NK-92 treated with Interleukin-12 subunit alpha and Interleukin-12 subunit beta, amount 100 ng/mL, for 24 hours (cell line): ENCODE measurements around the gene USP40.

Experiments used
- DNase-seq: peaks from one replicate; lab custom pipeline; 2025; lab: John Stamatoyannopoulos, UW

USP40 gene

DNA sequence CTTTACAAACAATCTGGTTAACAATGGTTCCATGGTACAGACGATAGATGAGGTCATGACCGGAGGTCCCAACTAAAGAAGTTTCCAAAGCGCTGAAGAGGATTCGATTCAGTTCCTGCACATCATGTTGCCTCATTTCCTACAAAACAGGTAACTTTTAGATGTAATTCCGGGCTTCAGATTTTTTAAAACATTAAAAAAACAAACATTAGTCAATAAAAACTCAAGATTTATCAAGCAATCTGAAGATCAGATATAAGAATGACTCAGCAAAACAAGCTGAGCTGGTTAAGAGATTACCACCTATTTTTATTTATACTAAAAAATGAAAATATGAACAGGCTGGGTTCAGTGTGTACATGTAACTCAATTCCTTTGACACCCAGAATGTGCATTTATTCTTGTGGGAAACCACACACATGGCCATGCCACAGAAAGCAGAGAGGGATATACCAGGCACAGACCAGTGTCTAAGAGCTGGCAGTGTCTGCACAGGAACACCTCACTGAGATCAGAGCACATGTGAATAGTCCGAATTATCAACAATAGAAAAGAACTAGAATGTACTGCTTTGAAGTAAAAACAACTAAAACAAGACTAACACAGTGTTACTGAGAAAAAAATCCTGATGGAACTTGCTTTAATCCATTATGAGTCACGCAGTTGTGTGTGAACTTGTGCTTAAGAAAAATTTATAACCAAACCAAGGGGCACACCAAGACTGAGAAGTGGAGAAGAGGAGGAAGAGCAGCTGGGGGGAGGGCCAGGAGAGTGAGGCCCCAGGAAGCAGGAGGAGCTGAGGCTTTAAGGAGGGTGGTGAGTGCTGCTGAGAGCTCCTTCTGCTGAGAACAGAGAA, 9.5 kb downstream of the USP40 start:
- no peak for DNase-seq

DNA sequence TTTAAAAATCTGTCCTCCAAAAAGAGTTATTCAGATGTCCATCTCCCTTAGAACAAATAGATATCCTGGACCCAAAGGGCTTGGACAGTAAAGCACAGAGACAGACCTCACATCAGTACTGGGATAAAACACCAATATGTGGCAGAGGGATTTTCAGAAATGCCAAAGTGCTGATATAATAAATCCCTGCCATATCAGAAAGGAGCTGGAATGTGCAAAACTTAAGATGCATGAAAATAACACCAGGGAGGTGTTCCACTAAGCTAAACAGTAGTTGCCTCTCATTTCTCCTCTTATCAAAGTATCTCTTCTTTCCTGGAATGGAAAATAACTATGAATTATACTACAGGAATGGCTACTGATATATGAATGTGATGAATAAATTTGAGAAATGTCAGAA, 13.2 kb downstream of the USP40 start:
- no peak for DNase-seq

DNA sequence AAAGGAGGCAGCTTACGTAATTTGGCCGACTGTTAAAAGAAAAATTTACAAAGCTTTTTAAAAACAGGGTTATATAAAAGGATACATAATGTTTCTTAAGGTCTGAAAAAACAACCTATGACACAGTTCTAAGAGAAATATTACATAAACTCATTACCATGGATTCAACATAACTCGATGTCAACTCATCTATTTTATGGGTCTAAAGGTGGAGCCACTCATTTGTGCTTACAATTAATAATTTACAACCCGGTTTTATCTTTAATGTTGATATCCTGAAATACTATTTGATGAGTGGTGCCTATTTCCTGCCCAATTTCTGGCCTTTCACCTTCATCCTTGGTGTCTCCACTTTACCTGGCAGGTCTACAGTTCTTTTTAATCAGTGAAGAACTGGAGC, 15.1 kb downstream of the USP40 start:
- DNase-seq: no peak

DNA sequence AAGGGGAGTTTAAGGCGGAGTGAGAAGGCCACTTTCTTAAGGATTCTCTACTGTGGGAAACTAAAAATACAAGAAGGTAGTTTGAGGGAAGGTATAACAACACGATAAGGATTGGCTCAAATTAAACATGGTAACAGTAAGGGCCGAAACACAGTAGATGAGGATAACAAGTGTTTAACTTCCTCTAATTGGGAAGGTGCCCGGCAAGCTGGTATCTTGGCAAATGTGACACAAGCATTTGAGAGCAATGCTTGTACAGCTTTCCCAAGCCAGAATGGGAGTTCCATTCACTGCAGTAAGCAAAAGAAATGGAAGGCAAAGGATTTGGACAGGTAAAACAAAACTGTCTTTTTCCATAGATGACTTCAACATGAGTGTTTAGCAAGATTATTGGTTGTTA, 19.8 kb downstream of the USP40 start:
- no peak for DNase-seq

DNA sequence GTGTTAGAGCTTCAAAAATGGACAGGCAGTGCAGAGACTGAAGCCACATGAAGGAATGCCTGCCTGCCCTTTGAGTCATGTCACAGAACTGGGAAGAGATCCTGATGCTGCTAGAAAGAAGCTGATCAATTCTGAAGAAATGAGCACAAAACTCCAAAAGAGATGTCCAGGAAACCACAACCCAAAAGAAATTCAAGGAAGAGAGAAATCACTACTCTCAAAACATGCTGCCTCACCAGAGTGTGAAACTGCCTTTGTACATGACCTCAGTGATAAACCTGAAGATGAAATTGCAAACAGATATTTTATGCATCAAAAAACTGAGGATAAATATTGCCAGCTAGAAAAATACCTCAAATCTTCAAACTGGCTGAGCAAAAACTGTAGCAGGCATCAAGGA, 20.5 kb downstream of the USP40 start:
- DNase-seq: no peak

DNA sequence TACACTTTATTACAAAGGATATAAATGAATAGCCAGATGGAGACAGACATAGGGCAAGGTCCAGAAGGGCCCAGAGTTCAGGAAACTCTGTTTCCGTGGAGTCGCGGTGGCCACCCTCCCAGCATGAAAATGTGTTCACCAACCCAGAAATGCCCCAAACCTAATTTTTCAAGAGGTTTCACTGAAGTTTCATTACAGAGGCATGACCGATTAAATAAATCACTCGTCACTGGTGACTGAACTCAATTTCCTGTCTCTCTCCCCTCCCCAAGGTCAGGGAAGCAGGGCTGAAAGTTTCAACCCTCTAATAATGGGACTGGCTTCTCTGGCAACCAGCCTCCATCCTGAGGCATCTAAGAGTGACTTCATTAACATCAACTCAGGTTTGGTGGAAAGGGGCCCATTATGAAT, 22.4 kb downstream of the USP40 start:
- no peak for DNase-seq

DNA sequence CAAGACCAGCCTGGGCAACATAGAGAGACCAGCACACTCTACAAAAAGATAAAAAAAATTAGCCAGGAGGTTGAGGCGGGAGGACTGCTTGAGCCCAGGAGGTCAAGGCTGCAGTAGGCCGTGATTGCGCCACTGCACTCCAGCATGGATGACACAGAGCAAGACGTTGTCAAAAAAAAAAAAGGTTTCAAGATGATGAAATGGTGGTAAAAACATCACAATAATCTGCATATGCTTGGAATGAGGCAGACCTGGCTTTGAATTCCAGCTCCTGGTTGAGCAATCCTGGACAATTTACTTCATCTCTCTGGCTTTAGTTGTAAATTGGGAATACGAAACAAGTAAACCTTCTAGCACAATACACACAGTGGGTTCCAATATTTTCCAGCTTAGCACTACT, 24.1 kb downstream of the USP40 start:
- DNase-seq: no peak

DNA sequence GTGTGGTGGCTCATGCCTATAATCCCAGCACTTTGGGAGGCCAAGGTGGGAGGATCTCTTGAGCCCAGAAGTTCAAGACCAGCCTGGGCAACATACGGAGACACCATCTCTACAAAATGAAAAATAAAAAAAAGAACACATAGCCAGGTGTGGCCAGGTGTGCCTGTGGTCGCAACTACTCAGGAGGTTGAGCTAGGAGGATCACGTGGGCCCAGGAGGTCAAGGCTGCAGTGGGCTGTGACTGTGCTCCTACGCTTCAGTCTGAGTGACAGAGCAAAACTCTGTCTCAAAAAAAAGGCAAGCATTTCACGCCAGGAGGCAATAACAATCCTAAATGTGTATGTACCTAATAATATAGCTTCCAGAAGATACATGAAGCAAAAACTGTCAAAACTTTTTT, 27.8 kb downstream of the USP40 start:
- DNase-seq: no peak

DNA sequence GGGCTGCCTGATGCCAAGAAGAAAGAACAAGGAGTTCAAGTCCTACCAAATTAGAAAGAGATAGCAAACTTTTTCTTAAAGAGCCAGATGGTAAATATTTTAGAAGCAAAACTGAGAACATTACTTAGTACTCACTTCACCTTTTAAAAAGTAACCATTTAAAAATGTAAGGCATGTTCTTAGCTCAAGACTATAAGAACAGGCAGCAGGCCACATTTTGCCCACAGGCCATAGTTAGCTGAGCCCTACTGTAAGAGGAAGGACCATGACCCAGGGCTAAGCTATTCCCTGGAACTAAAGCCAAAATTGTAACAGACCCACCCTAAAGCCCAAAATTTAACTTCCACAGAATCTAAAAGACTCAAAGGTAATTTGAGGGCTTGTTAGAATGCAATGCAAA, 31.3 kb downstream of the USP40 start:
- DNase-seq: no peak

DNA sequence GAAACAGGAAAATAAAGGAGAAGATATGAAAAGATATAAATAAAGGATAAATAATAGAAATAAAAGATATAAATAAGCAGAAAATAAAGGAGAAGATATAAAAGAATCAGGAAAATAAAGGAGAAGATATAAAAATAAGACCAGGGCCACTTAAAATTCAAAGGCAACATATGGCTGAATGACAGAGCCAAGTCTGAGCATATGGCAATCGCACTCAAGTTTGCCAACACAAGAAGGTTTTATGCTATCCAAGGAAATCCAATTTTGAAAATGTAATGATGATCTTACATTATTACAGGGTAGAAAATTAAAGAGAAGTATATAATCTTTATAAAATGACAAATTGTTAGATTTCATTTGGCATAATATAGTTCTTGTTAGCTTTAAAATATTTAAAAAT, 33.6 kb downstream of the USP40 start:
- DNase-seq: no peak

DNA sequence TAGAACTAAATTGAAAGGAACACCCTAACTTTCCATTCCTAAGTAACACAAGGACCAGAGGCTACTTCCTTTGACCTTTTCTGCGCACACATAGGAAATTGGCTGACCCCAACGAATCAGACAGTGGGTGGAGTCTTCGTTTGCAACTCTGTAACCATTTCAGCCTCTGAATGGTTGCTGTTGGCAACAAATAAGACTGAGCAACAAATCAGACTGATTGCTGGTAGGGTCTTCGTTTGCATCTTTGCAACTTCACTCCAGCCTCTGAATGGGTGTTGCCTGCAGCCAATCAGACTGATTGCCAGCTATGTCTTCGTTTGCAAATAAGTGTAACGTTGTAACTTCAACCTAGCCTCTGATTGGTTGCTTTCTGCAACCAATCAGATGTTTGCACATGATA, 34.6 kb downstream of the USP40 start:
- DNase-seq: no peak

DNA sequence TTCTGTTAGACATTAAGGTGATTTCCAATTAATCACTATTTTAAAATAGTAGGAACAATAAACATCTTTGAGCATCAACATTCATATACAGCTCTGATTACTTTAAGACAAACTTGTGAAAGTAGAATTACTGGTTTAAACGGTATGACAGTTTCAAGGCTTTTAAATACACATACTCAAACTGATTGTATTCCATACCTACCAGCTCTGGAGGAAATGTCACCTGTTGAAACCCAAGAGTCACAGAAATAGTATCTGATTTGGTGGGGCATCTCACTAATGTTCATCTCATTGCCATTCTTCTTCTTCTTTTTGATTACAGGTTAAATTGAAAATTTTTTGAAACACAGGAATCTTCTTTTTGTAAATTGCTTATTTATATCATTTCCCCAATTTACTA, 36.2 kb downstream of the USP40 start:
- no peak for DNase-seq

DNA sequence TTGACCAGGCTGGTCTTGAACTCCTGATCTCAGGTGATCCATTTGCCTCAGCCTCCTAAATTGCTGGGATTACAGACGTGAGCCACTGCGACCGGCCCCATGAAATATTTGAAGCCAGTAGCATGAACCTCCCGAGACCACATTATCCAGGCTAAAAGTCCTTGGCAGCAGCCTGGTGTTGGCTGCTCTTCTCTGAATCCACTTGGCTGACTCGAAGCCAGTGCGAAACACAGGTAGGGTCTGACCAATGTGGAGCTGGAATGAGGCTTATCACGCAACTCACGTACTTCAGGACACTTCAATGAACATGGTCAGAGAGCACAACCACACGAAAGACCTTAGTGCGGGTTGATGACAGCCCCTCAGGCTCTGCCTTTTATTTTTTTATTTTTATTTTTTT, 38.4 kb downstream of the USP40 start:
- DNase-seq: no peak

DNA sequence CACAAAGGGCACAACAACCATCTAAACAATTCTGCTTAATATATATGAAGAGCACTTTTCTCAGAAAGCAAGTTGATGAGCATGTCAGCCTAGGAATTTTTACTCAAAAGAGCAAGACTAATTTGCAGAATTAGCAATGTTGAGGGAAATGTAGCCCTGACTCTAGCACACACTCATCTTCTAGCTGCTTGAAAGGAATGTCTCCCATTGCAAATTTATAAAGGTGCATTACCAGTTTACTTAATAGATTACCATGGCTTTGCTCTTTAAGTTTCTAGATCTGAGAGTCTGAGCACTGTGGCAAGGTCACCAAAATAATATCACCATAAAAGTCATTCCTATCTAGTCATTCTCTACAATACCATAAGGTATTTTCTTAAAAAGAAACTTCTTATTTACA, 40.8 kb downstream of the USP40 start:
- no peak for DNase-seq

DNA sequence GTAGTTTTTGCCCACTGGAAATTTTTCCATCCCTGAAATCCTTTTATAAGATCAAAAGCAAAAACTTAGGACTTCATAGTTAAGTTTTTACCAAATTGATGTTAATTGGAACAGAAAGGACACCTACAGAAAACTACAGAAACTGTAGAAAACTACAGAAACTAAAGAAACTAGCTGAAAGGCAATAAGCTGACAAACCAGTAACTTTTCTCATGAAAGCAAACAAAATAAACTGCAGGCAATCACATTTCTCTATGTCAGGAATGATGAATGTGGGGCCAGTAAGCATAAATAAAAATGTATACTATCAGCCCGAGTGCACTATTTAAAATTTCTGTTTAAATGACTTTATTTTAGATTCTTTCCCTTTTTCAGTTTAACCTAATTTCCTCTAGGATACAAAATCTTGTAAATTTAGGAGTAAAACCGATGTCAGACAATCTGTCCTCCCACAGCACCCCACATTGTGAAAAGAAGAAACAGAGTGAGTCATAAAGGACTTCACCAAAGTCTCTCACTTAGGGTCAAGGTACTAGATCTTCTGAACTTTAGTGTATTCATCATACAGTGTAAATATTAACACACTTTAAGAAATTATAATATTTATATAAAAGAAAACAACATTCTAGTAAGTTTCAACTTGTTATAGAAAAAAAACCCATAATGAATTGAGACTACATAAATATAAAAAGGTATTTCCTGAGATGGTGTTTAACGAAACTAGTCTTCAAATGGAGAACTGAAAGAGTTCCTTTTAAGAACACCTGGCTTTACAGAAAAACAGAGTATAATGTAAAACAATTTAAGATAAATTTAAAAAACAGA, 46.6 kb downstream of the USP40 start:
- no peak for DNase-seq

DNA sequence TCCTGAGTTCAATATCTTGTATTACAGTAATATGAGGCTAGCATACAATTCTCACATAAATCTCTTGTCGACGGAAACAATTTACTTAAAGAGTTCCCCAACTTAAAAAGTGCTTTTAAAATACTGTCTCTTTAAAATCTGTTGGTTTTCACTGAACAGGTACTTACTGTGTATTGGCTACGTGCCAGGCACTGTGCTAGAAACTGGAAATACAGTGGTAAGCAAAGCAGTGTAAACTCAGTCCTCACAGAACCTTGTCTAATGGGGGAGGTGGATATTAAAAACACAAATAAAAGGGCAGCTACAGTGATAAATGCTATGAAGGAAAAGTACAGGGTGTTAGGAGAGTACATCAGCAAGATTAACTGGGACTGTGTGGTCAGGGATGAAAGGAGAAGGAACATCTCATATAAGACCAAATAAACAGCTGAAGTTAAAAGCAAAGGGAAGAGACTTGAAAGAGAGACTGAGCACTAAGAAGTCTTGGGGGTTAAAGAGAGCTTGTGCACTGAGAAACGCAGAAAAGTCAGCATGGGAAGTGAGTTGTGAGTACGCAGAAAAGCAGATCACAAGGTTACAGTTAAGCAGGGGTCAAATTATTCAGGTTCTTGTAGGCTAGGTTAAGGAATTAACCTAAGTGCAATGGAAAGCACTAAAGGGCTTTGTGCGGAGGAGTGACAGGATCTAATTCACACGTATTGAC, 52.5 kb downstream of the USP40 start:
- no peak for DNase-seq

DNA sequence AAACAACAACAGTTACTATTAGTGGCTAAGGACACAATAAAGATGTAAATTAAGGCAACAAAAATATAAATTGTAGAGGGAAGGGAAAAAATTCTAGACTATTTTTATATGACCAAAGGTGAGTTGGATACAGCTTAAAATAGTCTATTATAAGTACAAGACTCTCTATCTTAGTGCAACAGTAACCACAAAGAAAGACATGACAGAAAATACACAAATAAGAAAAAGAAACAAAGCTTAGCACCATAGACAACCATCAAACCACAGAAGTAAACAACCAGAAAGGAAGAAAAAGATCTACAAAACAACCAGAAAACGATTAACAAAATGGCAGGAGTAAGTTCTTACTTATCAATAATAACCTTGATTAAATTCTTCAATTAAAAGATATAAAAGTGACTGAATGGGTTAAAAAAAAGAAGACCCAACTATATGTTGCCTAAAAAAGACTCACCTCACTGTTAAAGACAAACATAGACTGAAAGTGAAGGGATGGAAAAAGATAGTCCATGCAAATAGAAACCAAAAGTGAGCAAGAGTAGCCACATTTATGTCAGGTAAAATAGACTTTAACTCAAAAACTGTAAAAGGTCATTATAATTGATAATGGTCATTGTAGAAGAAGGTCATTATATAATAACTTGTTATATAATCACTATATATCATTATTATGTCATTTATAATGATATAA, 62.5 kb downstream of the USP40 start:
- no peak for DNase-seq

DNA sequence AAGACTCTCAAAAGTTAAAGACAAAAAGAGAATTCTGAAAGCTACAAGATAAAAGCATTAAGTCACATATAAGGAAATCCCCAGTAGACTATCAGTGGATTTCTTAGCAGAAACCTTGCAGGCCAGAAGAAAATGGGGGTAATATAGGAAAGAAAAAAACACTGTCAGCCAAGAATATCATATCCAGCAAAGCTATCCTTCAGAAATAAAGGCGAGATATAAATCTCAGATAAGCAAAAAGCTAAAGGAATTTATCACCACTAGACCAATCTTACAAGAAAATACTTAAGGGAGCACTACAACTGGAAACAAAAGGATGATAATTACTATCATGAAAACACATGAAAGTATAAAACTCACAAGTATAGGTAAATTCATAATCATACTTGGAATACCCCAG, 63.1 kb downstream of the USP40 start:
- no peak for DNase-seq

DNA sequence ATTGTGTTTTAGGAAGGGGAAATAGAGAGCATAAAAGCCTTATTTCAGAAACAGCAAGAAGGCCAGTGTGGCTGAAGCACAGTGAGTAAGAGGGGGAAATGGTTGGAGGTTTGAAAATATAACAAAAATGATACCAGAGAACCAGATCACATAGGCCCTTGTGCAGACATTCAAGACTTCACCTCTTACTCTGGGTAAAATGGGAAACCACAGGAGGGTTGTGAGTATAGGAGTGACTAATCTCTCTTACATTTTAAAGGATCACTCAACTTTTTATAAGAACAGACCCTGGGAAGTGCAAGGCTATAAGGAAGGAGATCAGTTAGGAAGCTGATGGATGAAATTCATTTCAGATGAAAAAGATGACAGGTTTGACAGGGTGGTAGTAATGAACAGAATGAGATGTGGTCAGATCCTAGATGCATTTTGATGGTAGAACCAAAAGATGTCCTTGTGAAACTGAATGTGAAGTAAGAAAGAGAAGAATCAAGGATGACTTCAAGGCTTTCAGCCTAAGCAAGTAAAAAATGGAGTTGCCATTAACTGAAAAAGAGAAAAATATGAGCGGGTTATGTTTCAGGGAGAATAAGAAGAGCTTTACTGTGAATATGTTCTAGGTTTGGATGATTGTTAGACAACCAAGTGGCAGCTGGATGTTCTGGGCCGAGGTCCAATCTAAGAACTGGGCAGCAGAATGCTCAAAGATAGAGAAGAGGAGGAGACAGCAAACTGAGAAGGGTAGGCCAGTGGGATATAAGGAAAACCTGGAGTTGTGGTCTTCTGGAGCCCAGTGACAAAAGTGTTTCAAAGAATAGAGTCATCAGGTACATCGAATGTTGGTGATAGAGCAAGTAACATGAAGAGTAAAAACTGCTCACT, 65.1 kb downstream of the USP40 start:
- DNase-seq: no peak

DNA sequence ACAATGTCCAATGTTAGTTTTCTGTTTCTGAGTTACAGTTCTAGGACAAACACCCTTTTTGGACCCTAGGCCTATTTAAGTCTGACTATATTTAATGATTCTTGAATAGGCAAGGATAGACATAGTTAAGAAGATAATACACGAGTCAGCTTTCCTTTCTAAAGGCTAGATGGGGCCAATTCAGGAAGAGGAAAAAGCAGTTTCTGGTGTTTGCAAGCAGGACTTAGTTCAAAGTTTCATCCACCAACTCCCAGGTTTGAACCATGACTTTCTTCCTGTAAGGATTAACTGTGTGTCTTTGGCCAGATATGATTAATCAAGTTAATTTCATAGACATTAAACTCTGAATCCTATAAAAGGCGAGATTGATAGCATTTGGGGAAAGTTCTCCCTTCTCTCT, 66.7 kb downstream of the USP40 start:
- DNase-seq: no peak

DNA sequence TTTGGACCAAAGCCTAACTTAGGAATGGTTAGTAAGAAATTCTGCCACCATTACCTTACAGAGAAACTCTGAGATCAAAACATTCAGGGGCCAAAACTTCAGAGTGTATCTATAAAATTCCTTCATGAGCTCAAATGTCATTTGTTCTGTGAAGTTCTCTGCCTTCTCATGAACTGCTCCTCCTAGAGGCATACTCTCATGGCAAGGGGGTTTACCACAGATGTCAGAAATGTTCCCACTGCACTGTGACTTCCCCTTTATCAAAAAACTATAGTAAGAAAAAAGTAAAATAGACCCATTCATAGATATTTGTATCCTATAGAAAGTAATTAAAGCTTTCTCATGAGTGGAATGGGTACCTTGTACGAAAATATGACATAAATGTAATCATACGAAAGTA, 68.5 kb downstream of the USP40 start:
- no peak for DNase-seq
